Progenitor cell of endocrine pancreas (in vitro differentiated cells): ENCODE data around the gene SMAD9. TPM values are rescaled to one million over a fixed set of nuclear protein-coding genes. Genes with fewer than 3 reads are reported as not detected.

Experiments used
- DNase-seq: peaks from one replicate; pipeline ENCODE4 v3.0.0; 2021; ENCODE audit warnings: low spot score; ENCODE audit not compliant: unreplicated experiment
- H3K27ac Mint-ChIP-seq: 2 replicates; pipeline ENCODE4 v1.8.0; 2021; ENCODE audit warnings: mild to moderate bottlenecking, moderate library complexity, mixed read lengths
- H3K27me3 Mint-ChIP-seq: 2 replicates; pipeline ENCODE4 v1.8.0; 2021; ENCODE audit warnings: mixed read lengths
- H3K36me3 Mint-ChIP-seq: 2 replicates; pipeline ENCODE4 v1.8.0; 2022; ENCODE audit warnings: mixed read lengths; ENCODE audit not compliant: insufficient read depth
- H3K4me1 Mint-ChIP-seq: 2 replicates; pipeline ENCODE4 v1.8.0; 2021; ENCODE audit warnings: low read depth, mixed read lengths
- H3K4me3 Mint-ChIP-seq: 2 replicates; pipeline ENCODE4 v1.8.0; 2021; ENCODE audit warnings: low read depth, mild to moderate bottlenecking, moderate library complexity, mixed read lengths
- H3K9me3 Mint-ChIP-seq: 2 replicates; pipeline ENCODE4 v1.8.0; 2021; ENCODE audit warnings: low read depth, mixed read lengths
- total RNA-seq: library from RNA; stranded (reverse); gene quantifications from 2 replicates; pipeline ENCODE4 v1.2.1, GENCODE V29; 2021
- TF ChIP-seq, protein P1 (sequence below): fragments of 200-600 bp; sonication (generic); IDR thresholded peaks from one replicate; pipeline ENCODE4 v1.5.0; 2021; ENCODE audit warnings: antibody characterized with exemption, mild to moderate bottlenecking; ENCODE audit not compliant: unreplicated experiment

The SMAD9 gene
- total RNA-seq, 1 donor from 2014 or later, result 10.5 TPM

DNA sequence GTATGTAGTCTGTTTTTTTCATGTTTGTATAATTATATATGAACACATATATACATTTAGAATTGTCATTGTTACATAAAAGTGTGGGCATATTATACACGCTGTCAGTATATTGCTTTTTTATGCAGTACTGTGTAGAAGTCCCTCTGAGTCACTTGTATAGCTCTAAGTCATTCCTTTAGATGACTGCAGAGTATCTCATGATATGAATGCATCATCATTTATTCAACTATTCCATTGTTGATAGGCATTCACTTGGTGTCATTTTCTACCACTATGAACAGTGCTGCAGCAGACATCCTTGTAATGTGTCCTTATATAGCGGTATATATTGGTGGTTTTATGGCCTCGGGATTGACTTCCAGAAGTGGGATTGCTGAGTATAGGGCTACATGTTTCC, 85.7 kb downstream of the SMAD9 start:
- no peak overlapping the region for H3K4me3 Mint-ChIP-seq
- H3K27me3 Mint-ChIP-seq, result no peaks in the 10 kb centered on the region
- peaks cover 11% of the 10 kb centered on the region for H3K4me1 Mint-ChIP-seq
- DNase-seq, result no peak
- no peaks in the 10 kb centered on the region for H3K9me3 Mint-ChIP-seq
- peaks cover 3% of the 10 kb centered on the region for H3K36me3 Mint-ChIP-seq
- TF ChIP-seq, protein P1, sequence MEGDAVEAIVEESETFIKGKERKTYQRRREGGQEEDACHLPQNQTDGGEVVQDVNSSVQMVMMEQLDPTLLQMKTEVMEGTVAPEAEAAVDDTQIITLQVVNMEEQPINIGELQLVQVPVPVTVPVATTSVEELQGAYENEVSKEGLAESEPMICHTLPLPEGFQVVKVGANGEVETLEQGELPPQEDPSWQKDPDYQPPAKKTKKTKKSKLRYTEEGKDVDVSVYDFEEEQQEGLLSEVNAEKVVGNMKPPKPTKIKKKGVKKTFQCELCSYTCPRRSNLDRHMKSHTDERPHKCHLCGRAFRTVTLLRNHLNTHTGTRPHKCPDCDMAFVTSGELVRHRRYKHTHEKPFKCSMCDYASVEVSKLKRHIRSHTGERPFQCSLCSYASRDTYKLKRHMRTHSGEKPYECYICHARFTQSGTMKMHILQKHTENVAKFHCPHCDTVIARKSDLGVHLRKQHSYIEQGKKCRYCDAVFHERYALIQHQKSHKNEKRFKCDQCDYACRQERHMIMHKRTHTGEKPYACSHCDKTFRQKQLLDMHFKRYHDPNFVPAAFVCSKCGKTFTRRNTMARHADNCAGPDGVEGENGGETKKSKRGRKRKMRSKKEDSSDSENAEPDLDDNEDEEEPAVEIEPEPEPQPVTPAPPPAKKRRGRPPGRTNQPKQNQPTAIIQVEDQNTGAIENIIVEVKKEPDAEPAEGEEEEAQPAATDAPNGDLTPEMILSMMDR, result no peak
- no peak overlapping the region for H3K27ac Mint-ChIP-seq

DNA sequence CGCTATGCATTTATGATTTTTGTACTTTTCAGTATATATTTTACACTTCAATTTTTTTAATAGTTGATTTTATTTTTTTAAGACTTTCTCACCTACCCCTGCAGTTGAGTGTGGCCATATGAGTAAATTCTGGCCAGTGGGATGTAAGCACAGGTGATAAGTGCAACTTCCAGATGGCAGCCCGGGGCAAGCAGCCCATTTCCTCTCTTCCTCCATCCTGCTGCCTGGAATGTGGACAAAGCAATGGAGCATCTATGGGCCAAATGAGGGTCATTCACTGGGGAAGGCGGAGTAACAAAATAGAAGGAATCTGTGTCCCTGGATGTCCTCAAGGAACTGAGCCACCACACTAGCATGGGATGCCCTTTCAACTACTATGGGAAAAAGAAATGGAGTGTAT, 88.7 kb downstream of the SMAD9 start:
- peaks cover 1% of the 10 kb centered on the region for H3K36me3 Mint-ChIP-seq

DNA sequence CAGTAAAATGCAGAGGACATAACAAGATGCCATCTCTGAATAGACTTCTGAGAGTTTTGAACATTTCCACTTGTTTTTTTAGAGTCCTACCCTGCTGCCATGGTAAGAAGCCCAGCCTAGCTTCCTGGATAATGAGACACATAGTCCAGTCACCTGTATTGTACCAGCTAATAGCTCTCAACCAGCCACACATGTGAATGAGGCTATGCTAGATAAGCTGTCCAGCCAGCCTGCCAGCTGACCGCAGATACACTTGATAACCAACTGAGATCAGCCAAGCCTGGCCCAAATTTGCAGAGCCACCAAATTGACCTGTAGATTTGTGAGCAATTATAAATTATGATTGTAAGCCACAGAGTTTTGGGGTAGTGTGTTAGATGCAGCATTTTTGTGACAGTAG, 90.3 kb downstream of the SMAD9 start:
- DNase-seq, result no peak
- Mint-ChIP-seq H3K36me3 (peaks cover 1% of the 10 kb centered on the region), H3K4me3 (no peak overlapping the region), H3K27ac (no peak overlapping the region), H3K9me3 (no peaks in the 10 kb centered on the region), H3K4me1 (peaks cover 5% of the 10 kb centered on the region), H3K27me3 (no peaks in the 10 kb centered on the region)
- TF ChIP-seq, protein P1, result no peak

More for the DNA sequence above, 88.7 kb downstream of the SMAD9 start:
- Mint-ChIP-seq H3K27ac (no peak overlapping the region), H3K4me1 (no peaks in the 10 kb centered on the region), H3K9me3 (no peaks in the 10 kb centered on the region), H3K27me3 (no peaks in the 10 kb centered on the region), H3K4me3 (no peak overlapping the region)
- no peak for DNase-seq
- TF ChIP-seq, protein P1, result no peak

DNA sequence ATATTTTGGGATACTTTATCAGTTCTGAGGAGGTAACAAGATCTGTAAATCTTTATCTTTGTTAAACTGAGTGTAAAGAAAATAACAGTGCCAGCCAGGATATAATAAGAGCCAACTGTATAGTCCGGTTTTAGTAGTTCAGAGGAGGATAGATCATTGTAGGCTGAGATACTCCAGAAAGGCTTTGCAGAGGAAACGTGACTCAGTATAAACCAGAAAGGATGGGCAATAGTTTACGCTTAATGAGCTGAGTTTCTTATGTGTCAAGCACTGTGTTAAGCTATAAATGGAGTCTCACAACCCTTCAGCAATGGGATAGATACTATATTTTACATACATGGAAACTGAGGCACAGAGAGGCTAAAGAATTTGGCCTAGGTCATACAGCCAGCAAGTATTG, 97.3 kb downstream of the SMAD9 start:
- H3K9me3 Mint-ChIP-seq, result no peaks in the 10 kb centered on the region
- H3K4me1 Mint-ChIP-seq, result peaks cover 32% of the 10 kb centered on the region
- H3K27me3 Mint-ChIP-seq, result no peaks in the 10 kb centered on the region
- TF ChIP-seq, protein P1, result no peak
- no peak overlapping the region for H3K4me3 Mint-ChIP-seq
- no peak for DNase-seq
- no peaks in the 10 kb centered on the region for H3K36me3 Mint-ChIP-seq
- H3K27ac Mint-ChIP-seq, result no peak overlapping the region

DNA sequence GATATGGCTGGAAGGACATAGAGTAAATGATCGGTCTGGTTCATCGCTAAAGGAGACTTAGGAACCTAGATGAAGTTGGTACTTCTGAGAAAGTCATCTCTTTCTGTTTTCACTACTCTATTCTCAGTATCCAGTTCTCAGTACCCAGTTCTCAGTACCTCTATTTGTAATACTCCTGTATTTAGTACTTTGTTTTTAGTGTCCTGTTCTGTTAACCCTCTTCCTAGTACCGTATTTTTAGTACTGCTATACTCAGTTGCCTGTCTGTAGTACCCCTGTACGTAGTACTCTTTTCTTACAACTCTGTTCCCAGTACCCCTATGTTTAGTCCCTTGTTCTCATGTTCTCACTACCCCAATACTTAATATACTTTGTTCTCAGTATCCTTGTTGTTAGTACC, 99.8 kb downstream of the SMAD9 start:
- Mint-ChIP-seq H3K4me3 (peak overlapping the region; percentile 91), H3K9me3 (no peaks in the 10 kb centered on the region), H3K36me3 (no peaks in the 10 kb centered on the region), H3K27ac (no peak overlapping the region), H3K27me3 (no peaks in the 10 kb centered on the region), H3K4me1 (peaks cover 32% of the 10 kb centered on the region)
- TF ChIP-seq, protein P1, result no peak
- no peak for DNase-seq
